ENCODE data around the gene CDC34. TPM values are rescaled to one million over a fixed set of nuclear protein-coding genes. Genes with fewer than 3 reads are reported as not detected.

CDC34 gene
- total RNA-seq, 1 experiment from 2014 or later: 112 TPM

DNA sequence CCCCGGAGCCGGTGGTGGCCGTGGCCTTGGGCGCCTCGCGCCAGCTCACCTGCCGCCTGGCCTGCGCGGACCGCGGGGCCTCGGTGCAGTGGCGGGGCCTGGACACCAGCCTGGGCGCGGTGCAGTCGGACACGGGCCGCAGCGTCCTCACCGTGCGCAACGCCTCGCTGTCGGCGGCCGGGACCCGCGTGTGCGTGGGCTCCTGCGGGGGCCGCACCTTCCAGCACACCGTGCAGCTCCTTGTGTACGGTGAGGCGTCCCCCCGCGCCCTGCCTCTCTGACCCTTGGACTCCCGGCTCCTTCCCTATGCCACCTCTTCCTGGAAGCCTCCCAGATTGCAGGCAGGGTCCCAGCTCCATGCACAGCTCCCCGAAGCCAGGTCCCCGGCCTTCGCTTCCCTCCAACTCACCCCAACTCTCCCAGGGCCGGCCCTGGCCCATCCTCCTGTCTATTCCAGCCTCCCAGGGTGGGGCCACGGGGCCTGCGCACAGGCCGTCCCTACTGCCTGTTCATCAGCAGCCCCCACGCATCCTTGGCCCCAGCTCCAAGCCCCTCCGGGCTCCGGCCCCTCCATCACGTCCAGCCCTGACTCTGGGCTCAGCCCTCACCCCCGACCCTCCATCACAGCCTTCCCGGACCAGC lies 33.6 kb upstream of the CDC34 start:
- no peaks in the 10 kb centered on the region for H3K9me3 ChIP-seq (ENCODE audit: control insufficient read depth, low read depth, low read length)
- no peaks in the 10 kb centered on the region for H3K79me2 ChIP-seq (ENCODE audit: insufficient read depth, low read length)
- H3K18ac ChIP-seq (ENCODE audit: insufficient read length, low read depth, low read length): no peak overlapping the region
- no peak overlapping the region for H2BK5ac ChIP-seq (ENCODE audit: insufficient read length, low read length)
- H4K91ac ChIP-seq (ENCODE audit: insufficient read length, low read depth, low read length): no peak overlapping the region
- no peak overlapping the region for H3K4ac ChIP-seq (ENCODE audit: low read depth, low read length)
- no peak overlapping the region for H3K27ac ChIP-seq (ENCODE audit: insufficient read length, low read depth, low read length)
- H3K27me3 Mint-ChIP-seq (ENCODE audit: low read depth): peaks cover 60% of the 10 kb centered on the region
- H2BK20ac ChIP-seq (ENCODE audit: low read depth, low read length, poor library complexity, severe bottlenecking): no peak overlapping the region
- no peaks in the 10 kb centered on the region for H3K4me1 ChIP-seq (ENCODE audit: insufficient read depth, low read length)
- H3T11ph ChIP-seq (ENCODE audit: low read length): no peak overlapping the region
- H2BK12ac ChIP-seq (ENCODE audit: insufficient read length, low read depth, low read length): no peak overlapping the region
- WGBS (ENCODE audit: extremely low coverage, insufficient read length, low lambda C conversion rate): no CpG with 5 or more reads among the region's 50 CpGs
- H3K23ac ChIP-seq (ENCODE audit: insufficient read length, low read depth, low read length): no peak overlapping the region
- H3K4me1 Mint-ChIP-seq: peaks cover 3 to 18% of the 10 kb centered on the region in 2 experiments; a peak in 3 of 4 replicates
- H3K27me3 ChIP-seq (ENCODE audit: insufficient read depth, low read length): peaks cover 14% of the 10 kb centered on the region; the same call in 1 of the 2 replicates
- peaks cover 6 to 8% of the 10 kb centered on the region in 2 experiments for H3K9me3 Mint-ChIP-seq
- H3K4me3 Mint-ChIP-seq: peak overlapping the region; percentile 32 to 77
- H2BK120ac ChIP-seq (ENCODE audit: low read depth, low read length, poor library complexity, severe bottlenecking): no peak overlapping the region
- H3K79me1 ChIP-seq (ENCODE audit: insufficient read depth, low read depth, low read length, poor library complexity, severe bottlenecking): no peaks in the 10 kb centered on the region
- H3K14ac ChIP-seq (ENCODE audit: insufficient read depth, low read length): no peak overlapping the region
- H3K9ac ChIP-seq (ENCODE audit: extremely low read depth, insufficient read length, low read length): no peak overlapping the region
- H2AFZ ChIP-seq (ENCODE audit: low read length): no peak overlapping the region
- H4K5ac ChIP-seq (ENCODE audit: insufficient read length, low read depth, low read length): no peak overlapping the region
- peak; percentile 38 for DNase-seq
- H3K4me2 ChIP-seq (ENCODE audit: insufficient read depth, insufficient read length, low read length): peak overlapping the region; percentile 48
- H4K8ac ChIP-seq (replicated peaks; ENCODE audit: insufficient read length, low read depth, low read length): no peak overlapping the region
- H3K27ac Mint-ChIP-seq: no peak overlapping the region
- TF ChIP-seq, protein P1, sequence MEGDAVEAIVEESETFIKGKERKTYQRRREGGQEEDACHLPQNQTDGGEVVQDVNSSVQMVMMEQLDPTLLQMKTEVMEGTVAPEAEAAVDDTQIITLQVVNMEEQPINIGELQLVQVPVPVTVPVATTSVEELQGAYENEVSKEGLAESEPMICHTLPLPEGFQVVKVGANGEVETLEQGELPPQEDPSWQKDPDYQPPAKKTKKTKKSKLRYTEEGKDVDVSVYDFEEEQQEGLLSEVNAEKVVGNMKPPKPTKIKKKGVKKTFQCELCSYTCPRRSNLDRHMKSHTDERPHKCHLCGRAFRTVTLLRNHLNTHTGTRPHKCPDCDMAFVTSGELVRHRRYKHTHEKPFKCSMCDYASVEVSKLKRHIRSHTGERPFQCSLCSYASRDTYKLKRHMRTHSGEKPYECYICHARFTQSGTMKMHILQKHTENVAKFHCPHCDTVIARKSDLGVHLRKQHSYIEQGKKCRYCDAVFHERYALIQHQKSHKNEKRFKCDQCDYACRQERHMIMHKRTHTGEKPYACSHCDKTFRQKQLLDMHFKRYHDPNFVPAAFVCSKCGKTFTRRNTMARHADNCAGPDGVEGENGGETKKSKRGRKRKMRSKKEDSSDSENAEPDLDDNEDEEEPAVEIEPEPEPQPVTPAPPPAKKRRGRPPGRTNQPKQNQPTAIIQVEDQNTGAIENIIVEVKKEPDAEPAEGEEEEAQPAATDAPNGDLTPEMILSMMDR (conservative IDR thresholded peaks at IDR 0.05): no peak
- peaks cover 0 to 2% (median 0%) of the 10 kb centered on the region in 3 experiments; a peak in 2 of 7 replicates for H3K36me3 Mint-ChIP-seq (ENCODE audit: insufficient read depth in 1 of 3, low read depth in 3 of 3)
- H2AK5ac ChIP-seq (ENCODE audit: insufficient read length, low read length): no peak overlapping the region
- H4K20me1 ChIP-seq (ENCODE audit: control insufficient read depth, insufficient read depth, insufficient read length): no peaks in the 10 kb centered on the region
- no peak overlapping the region for H3K56ac ChIP-seq (ENCODE audit: insufficient read length, low read depth, low read length)
- peaks cover 9% of the 10 kb centered on the region for H3K23me2 ChIP-seq (ENCODE audit: insufficient read length, low read depth, low read length, poor library complexity, severe bottlenecking)
- no peak overlapping the region for H2BK15ac ChIP-seq (ENCODE audit: low read depth, low read length)

All from H9 (cell line).